HG02759 (cell line): ENCODE results near the gene MYH16.
"Not testable (repeated sequence)": the region's sequence is repeated elsewhere in the genome, so short reads cannot be mapped to it uniquely, and the experiment has no call there.

Experiments used
- ATAC-seq: cut with Tn5 transposase; IDR thresholded peaks from one replicate; pipeline ENCODE4 v1.9.1; 2021; ENCODE audit warnings: mild to moderate bottlenecking, moderate library complexity; ENCODE audit not compliant: unreplicated experiment

MYH16 gene

DNA sequence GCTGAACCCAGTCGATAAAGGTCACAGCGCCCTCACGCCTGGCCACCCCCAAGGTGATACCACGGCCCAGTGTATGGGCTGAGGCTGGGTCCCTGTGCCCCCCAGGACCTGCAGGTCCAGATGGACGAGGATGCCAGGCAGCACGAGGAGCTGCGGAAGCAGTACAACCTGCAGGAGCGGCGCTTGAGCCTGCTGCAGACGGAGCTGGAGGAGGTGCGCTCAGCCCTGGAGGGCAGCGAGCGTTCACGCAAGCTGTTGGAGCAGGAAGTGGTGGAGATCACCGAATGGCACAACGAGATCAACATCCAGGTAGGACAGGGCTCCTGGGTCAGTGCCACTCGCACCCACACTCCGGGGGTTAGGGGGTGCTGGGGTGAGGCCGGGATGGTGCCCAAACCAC is 28.9 kb downstream of the MYH16 start:
- no peak for ATAC-seq

GRCh38 chr7:99305473-99306260 is 33.0 kb downstream of the MYH16 start:
- no peak for ATAC-seq

DNA sequence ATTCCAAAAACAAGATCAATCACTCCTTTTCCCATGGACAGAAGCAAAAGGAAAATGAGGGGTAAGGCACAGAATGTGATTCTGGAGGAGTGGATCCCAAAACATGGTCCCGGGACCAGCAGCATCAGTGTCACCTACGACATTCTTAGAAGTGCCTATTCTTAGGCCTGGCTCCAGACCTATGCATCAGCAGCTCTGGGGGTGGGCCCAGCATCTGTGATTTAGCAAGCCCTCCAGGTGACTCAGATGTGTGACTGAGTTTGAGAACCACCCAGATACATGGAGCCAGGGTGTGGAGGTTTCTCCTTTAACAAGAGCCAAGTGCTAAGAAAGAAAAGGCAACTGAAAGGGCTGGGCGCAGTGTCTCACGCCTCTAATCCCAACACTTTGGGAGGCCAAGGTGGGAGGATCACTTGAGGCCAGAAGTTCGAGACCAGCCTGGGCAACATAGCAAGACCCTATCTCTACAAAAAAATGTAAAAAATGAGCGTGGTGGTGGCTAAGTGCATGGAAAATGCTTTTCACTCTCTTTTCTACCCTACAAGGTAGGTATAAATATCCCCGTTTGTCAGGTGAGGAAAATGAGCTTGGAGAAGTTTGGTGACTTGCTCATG is 35.9 kb downstream of the MYH16 start:
- no peak for ATAC-seq

DNA sequence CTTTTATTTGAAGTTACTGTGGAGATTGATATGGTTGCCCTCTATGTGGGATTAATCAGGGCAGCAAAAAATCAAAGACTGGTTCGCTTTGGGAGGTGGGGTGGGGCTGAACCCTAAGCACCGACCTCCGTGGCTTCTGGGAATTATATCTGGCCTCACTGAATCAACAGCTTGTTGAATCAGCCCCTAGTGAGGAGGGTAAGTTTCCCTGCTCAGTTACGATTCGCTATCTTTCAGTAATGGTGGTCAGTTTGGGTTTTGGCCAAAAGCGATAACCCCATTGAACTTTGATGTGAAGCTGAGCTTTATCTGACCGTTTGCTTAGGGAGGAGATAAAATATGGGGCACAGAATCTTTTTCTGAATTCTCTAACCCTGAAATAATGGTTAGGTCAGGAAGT is 36.5 kb downstream of the MYH16 start:
- no peak for ATAC-seq

DNA sequence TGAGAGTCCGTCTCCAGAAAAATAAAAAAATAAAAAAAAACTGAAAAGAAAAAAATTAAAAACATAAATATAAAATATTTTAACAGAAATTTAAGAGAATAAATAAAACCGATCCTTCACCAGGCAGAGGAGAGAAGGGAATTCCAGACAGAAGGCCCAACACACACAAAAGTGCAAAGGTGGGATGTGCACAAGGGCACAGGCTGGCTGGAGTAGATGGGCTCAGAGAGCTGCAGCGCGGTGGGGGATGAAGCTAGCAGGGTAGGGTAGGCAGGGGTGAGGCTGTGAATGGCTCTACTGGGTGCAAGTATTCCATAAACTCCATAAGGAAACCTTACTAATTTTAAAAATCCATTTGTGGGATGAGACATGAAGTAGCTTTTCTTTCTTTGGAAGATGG is 37.4 kb downstream of the MYH16 start:
- ATAC-seq, result no peak

- no peak for ATAC-seq
Measured at GRCh38 chr7:99311702-99312101, 39.1 kb downstream of the MYH16 start.

GRCh38 chr7:99312316-99313203 is 39.9 kb downstream of the MYH16 start:
- no peak for ATAC-seq

GRCh38 chr7:99313204-99313573 is 40.5 kb downstream of the MYH16 start:
- ATAC-seq, result no peak

GRCh38 chr7:99314504-99314903 is 41.9 kb downstream of the MYH16 start:
- ATAC-seq, result no peak

DNA sequence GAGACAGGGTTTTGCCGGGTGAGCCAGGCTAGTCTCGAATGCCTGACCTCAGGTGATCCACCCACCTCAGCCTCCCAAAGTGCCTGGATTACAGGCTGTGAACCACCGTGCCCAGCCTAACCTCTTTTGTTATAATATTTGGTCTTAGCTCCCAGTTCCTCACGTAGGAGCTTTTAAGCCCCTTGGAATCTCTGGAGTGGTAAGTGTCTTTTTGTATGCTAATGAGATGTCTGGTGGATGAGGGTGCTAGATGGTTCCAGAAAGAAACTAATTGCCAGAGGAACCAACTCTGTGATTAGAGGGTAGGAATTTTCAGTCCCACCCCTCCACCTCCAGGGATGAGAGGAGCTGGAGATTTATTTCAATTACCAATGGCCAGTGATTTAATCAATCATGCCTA is 47.7 kb downstream of the MYH16 start:
- ATAC-seq, result no peak

GRCh38 chr7:99322659-99323058 is 50.0 kb downstream of the MYH16 start:
- not testable (repeated sequence) for ATAC-seq

GRCh38 chr7:99324559-99324958 is 51.9 kb downstream of the MYH16 start:
- no peak for ATAC-seq

DNA sequence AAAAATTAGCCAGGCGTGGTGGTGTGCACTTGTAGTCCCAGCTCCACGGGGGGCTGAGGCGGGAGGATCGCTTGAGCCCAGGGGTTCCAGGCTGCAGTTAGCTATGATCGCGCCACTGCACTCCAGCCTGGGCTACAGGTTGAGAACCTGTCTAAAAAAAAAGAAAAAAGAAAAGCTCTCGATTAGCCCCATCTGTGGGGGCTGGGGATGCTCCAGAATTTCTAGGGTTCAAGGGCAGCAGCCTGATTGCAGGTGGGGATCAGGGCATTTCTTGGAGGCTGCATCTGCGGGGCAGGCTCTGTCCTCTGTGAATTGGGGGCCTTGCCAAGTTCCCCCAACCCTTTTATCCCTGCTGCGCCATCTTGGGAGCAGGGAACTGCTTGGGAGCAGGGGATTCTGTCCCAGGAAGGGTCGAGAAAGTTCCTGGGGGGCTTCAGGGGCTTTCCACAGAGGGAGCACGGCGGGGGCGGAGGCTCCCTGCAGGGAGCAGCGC is 52.4 kb downstream of the MYH16 start:
- ATAC-seq, result no peak

DNA sequence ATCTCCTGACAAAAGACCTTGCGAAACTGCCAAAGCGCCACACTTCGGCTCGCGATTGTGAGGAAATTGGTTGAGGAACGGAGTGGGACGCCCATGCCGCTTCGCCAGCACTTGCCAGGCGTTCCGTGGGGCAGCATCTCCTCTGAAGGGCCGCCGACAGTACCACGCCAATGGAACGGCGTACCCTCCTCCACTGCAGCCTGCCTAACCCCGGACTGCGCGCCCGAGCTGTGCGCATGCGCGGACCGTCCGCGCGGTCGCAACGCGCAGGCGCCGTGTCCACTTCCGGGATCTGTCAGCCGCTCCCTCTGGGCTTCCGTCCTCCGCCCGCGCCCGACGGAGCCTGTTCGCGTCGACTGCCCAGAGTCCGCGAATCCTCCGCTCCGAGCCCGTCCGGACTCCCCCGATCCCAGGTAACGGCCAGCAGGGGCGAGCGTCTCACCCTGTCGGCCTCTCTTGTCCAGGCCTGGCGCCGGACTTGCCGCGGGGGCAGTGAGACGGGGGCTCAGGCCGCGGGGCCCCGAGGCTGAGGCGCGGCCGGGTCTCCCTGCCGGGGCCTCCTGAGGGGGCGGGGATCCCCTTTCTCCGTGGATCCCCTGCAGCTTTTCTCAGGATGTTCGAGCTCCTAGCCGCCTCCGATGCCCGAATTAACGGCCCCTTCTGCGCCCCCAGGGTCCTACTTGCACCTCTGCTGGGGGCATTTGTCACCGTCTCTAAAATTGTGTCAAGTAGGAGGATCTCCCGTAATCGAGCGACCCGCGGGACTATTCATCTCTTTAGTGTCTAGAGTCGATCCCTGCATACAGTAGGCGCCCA is 53.2 kb downstream of the MYH16 start, which contains the start of gene ARPC1A:
Gene ARPC1A, plus strand, starts transcription at position 307 of the 816 bp plus-strand sequence. CDS start 7,456 bp downstream, outside the sequence.
- ATAC-seq, result peak; percentile 89

DNA sequence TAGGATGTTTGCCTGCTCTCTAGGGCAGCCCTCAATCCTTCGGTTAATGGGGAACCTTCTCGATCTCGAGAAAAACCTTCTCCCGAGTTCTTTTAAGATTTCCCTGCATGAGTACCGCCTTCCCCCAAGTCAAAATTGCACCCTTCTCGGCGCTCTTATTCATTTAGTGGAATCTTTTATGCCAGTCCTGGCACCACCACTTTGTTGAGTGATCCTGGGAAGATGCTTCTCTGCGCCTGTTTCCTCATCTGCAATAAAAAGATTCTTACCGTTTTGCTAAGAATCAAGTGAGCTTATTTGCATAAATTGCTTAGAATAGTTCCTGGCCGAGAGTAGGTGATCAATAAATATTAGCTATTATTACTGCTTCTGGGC is 53.8 kb downstream of the MYH16 start:
- ATAC-seq, result no peak

DNA sequence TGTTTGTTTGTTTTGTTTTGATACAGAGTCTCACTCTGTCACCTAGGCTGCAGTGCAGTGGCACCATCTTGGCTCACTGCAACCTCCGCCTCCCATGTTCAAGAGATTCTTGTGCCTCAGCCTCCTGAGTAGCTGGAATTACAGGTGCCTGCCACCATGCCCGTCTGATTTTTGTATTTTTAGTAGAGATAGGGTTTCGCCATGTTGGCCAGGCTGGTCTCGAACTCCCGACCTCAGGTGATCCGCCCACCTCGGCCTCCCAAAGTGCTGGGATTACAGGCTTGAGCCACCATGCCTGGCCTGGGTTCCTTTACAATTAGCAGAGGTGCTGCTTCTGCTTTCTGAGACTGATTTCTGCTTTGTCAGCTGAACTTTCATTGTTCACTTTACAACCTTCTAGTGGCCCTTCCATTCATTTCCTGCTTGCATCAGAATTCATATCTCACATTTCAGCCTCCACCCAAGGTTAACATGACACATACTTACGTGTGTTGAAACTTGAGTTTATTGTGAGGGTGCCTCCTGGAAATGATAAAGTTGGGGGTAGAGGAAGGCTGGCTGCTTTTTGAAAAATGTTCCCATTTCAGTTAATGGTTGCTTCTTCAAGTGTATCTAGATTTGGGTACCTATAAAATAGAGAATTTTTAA is 57.8 kb downstream of the MYH16 start:
- not testable (repeated sequence) for ATAC-seq

GRCh38 chr7:99331002-99331401 is 58.4 kb downstream of the MYH16 start:
- no peak for ATAC-seq

GRCh38 chr7:99339595-99339994 is 67.0 kb downstream of the MYH16 start:
- ATAC-seq, result no peak

DNA sequence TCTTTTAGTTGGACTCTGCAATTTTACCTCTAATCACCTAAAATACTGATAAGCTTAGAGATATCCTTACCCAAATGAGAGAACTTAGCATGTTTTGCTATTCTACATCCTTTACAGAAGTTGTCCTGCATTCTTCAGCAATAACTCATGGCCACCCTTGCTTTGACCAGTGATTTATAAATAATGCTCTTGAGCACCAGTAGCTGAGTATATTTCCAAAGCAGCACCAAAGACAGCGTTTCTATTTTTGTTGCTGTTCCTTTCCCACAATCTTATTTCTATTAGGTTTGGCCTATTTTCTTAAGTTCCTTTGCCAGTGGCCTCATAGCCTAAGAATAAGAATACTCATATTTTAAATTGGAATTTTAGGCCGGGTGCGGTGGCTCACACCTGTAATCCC is 68.0 kb downstream of the MYH16 start:
- ATAC-seq, result no peak

DNA sequence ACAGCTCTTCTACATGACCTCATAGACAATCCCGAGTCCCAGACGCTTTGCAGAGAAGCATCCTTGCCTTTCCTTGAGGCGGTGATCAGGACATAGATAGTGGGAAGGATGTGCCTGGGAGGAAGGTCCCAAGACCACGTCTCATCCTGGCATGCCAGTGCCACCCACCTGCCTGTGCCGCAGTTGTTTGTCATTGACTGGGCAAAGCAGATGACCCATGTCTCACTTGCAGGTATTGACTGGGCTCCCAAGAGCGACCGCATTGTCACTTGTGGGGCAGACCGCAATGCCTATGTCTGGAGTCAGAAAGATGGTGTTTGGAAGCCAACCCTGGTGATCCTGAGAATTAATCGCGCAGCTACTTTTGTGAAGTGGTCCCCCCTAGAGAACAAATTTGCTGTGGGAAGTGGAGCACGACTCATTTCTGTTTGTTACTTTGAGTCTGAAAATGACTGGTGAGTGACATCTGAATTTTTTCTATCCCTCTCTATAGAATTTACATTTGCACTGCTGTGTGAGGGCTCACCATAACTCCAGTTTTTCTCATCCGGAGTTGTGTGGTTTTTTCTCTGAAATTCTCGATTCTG is 71.5 kb downstream of the MYH16 start:
- no peak for ATAC-seq
